DND-41 (cell line): ENCODE data around the gene MAP3K5.
"Not testable (repeated sequence)": the region's sequence is repeated elsewhere in the genome, so short reads cannot be mapped to it uniquely, and the experiment has no call there.

ENCODE experiments used
- ATAC-seq: fragments of 200-7000 bp; cut with Tn5 transposase; 3 replicates; pipeline ENCODE4 v1.9.1; 2021; ENCODE audit warnings: low read depth; ENCODE audit not compliant: insufficient read depth
- DNase-seq: peaks from one replicate; pipeline ENCODE4 v3.0.0-alpha.2; 2020
- H2AFZ ChIP-seq: 2 replicates; pipeline ENCODE4 v1.6.0; 2012; ENCODE audit warnings: low read depth, low read length
- H3K27ac ChIP-seq: 2 replicates; pipeline ENCODE4 v1.5.1; 2012; ENCODE audit warnings: low read length, inconsistent platforms
- H3K27me3 ChIP-seq: fragments of 200-600 bp; sonication (generic); 2 replicates; pipeline ENCODE4 v1.6.0; 2012; ENCODE audit warnings: low read length, mild to moderate bottlenecking, inconsistent platforms; ENCODE audit not compliant: insufficient read depth, poor library complexity
- H3K36me3 ChIP-seq: 2 replicates; pipeline ENCODE4 v1.5.1; 2012; ENCODE audit warnings: low read length, inconsistent platforms; ENCODE audit not compliant: insufficient read depth
- H3K4me1 ChIP-seq: 2 replicates; pipeline ENCODE4 v1.5.1; 2012; ENCODE audit warnings: mild to moderate bottlenecking, low read length; ENCODE audit not compliant: insufficient read depth
- H3K4me2 ChIP-seq: 2 replicates; pipeline ENCODE4 v1.6.0; 2012; ENCODE audit warnings: mild to moderate bottlenecking, moderate library complexity, low read length, inconsistent platforms; ENCODE audit not compliant: insufficient read depth
- H3K4me3 ChIP-seq, 2 experiments: fragments of 200-600 bp in 1 of 2; shearing (Covaris generic) in 1 of 2; 2 replicates each; pipeline ENCODE4 v1.5.1; 2012 to 2016; ENCODE audit warnings: inconsistent platforms in 2 of 2, low read length in 2 of 2, mild to moderate bottlenecking in 2 of 2, low read depth in 1 of 2, moderate library complexity in 1 of 2
- H3K79me2 ChIP-seq: 2 replicates; pipeline ENCODE4 v1.6.0; 2012; ENCODE audit warnings: low read length, inconsistent platforms; ENCODE audit not compliant: insufficient read depth
- H3K9ac ChIP-seq: 2 replicates; pipeline ENCODE4 v1.6.0; 2012; ENCODE audit warnings: low read depth, mild to moderate bottlenecking, inconsistent platforms, low read length, moderate library complexity
- H3K9me3 ChIP-seq: 2 replicates; pipeline ENCODE4 v1.5.1; 2012; ENCODE audit warnings: low read length, moderate library complexity, mild to moderate bottlenecking, inconsistent platforms; ENCODE audit not compliant: insufficient read depth, severe bottlenecking
- H4K20me1 ChIP-seq: 2 replicates; pipeline ENCODE4 v1.6.0; 2012; ENCODE audit warnings: low read length; ENCODE audit not compliant: insufficient read depth
- CTCF ChIP-seq: IDR thresholded peaks from 2 replicates; pipeline ENCODE4 v1.5.1; 2012; ENCODE audit warnings: borderline replicate concordance, low read length, moderate library complexity, mild to moderate bottlenecking; ENCODE audit not compliant: poor library complexity, severe bottlenecking; ENCODE audit errors: extremely low read depth
- EZH2 ChIP-seq: IDR thresholded peaks from 3 replicates; pipeline ENCODE4 v1.6.1; 2012; ENCODE audit warnings: borderline replicate concordance, low read depth, mild to moderate bottlenecking, moderate library complexity, low read length, inconsistent platforms; ENCODE audit not compliant: severe bottlenecking

Gene MAP3K5

GRCh38 chr6:136587527-136587926, 204.8 kb downstream of the MAP3K5 start:
- H3K9ac ChIP-seq, result no peak overlapping the region
- H3K36me3 ChIP-seq, result no peaks in the 10 kb centered on the region
- DNase-seq, result no peak
- H3K4me2 ChIP-seq, result no peak overlapping the region
- no peak overlapping the region for H3K4me3 ChIP-seq
- TF ChIP-seq EZH2 (no peak), CTCF (no peak)
- H3K27me3 ChIP-seq, result no peaks in the 10 kb centered on the region
- no peaks in the 10 kb centered on the region for H3K9me3 ChIP-seq
- no peak overlapping the region for H2AFZ ChIP-seq
- no peak for ATAC-seq
- no peaks in the 10 kb centered on the region for H3K79me2 ChIP-seq
- H3K27ac ChIP-seq, result no peak overlapping the region
- H4K20me1 ChIP-seq, result no peaks in the 10 kb centered on the region
- no peaks in the 10 kb centered on the region for H3K4me1 ChIP-seq

DNA sequence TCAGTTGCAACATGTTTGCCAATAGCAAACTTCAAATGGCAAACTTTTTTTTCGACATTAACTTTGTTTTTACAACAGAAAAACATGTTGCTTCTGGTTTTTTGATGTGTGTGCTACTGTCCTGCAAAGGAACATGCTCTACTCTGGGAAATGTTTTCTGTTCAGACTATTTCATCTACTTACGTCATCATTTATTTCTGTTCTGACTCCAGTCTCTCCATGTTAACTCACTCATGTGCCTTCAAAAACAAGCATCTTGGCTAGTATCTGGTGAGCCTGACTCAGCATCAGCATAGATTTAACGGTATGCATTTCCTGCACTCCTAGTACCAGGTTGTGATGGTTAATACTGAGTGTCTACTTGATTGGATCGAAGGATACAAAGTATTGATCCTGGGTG, 206.0 kb downstream of the MAP3K5 start:
- no peak for TF ChIP-seq EZH2
- TF ChIP-seq CTCF, result no peak
- DNase-seq, result no peak
- Histone ChIP-seq H3K27ac (no peak overlapping the region), H2AFZ (no peak overlapping the region), H3K4me3 (no peak overlapping the region), H3K9ac (no peak overlapping the region), H3K36me3 (no peaks in the 10 kb centered on the region), H3K79me2 (no peaks in the 10 kb centered on the region), H4K20me1 (no peaks in the 10 kb centered on the region), H3K4me1 (no peaks in the 10 kb centered on the region), H3K9me3 (no peaks in the 10 kb centered on the region), H3K27me3 (no peaks in the 10 kb centered on the region), H3K4me2 (no peak overlapping the region)
- no peak for ATAC-seq

GRCh38 chr6:136585523-136585922, 206.8 kb downstream of the MAP3K5 start:
- DNase-seq, H3K9me3 ChIP-seq, H3K27me3 ChIP-seq, H3K4me1 ChIP-seq, H3K36me3 ChIP-seq, H3K27ac ChIP-seq, H3K4me2 ChIP-seq, H3K79me2 ChIP-seq, H4K20me1 ChIP-seq, H2AFZ ChIP-seq, H3K9ac ChIP-seq, ATAC-seq, H3K4me3 ChIP-seq: not testable (repeated sequence)

- not testable (repeated sequence) for H3K4me3 ChIP-seq, H2AFZ ChIP-seq, H3K27ac ChIP-seq, ATAC-seq, H3K4me2 ChIP-seq, H3K4me1 ChIP-seq, H4K20me1 ChIP-seq, H3K27me3 ChIP-seq, H3K9ac ChIP-seq, DNase-seq, H3K36me3 ChIP-seq, H3K79me2 ChIP-seq, H3K9me3 ChIP-seq
These were observed 208.0 kb downstream of the MAP3K5 start for GRCh38 chr6:136584290-136584689.
